ENCODE results near the gene PHACTR2.

PHACTR2 gene

DNA sequence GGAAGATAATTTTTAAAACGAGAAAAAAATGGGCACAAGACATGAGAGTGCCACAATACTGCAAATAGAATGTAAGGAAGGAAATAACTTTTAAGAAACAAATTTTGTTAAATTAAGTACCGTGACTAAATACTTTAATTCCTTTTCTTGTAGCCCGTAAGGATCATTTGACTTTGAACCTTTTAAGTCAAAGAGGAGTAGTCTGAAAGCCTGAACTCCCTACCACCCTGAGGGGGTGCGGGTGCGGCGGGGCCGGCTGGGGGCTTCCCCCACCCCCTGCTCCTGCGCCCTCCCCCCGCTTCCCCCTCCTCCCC lies 231 bp upstream of the PHACTR2 start:
- no peak for DNase-seq (ENCODE audit: low read depth)
- H3K4me3 ChIP-seq (ENCODE audit: low read length), result peak overlapping the region; percentile 88
- no peak for TF ChIP-seq CTCF (conservative IDR thresholded peaks at IDR 0.05; ENCODE audit: low read depth, low read length)

DNA sequence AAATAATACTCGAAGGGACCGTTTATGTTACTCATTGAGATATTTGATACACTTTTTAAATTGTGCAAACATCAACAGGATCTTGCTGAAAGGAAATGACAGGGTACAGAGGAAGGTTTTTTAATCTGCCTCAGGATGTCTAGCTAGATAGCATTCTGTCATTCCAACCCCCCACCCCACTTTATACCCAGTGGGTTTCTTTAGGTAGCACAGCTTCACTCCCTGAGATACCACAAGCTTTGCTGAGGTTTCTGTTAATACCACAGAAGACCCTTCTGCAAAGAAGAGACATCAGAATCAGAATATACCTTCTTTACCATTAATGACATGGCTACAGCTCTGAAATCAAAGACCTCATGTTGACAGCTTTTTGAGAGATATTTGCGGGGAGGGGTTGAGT lies 1.3 kb downstream of the PHACTR2 start:
- no peak for DNase-seq (ENCODE audit: low read depth)

GRCh38 chr6:143680141-143680540 lies 2.4 kb downstream of the PHACTR2 start:
- DNase-seq (ENCODE audit: low read depth), result no peak

More for the DNA sequence above, 1.3 kb downstream of the PHACTR2 start:
- no peak for TF ChIP-seq CTCF (conservative IDR thresholded peaks at IDR 0.05; ENCODE audit: low read depth, low read length)
- H3K4me3 ChIP-seq (ENCODE audit: low read length), result peak overlapping the region; percentile 88

GRCh38 chr6:143682805-143683204 lies 5.0 kb downstream of the PHACTR2 start:
- no peak overlapping the region for H3K4me3 ChIP-seq (ENCODE audit: low read length)
- no peak for DNase-seq (ENCODE audit: low read depth)
- TF ChIP-seq CTCF (conservative IDR thresholded peaks at IDR 0.05; ENCODE audit: low read depth, low read length), result no peak

More at GRCh38 chr6:143680141-143680540, 2.4 kb downstream of the PHACTR2 start:
- H3K4me3 ChIP-seq (ENCODE audit: low read length), result peak overlapping the region; percentile 88
- TF ChIP-seq CTCF (conservative IDR thresholded peaks at IDR 0.05; ENCODE audit: low read depth, low read length), result no peak

DNA sequence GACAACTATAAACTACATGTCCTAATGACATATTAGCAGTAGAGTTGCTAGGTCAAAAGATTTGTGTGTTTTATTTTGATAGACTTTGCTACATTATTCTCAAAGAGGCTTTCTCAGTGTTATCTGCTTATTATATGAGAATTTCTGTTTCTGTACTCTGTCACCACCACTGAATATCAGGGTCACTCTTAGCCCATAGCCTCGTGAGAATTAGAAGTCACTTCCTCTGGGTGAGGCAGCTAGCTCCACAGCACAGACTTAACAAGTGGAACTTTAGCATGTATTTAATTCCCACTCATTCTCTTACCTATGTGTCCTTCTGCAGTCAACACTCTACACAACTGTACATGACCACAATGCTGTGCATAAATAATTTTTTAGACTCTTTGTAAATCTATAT lies 6.7 kb downstream of the PHACTR2 start:
- no peak for TF ChIP-seq CTCF (conservative IDR thresholded peaks at IDR 0.05; ENCODE audit: low read depth, low read length)
- no peak for DNase-seq (ENCODE audit: low read depth)
- H3K4me3 ChIP-seq (ENCODE audit: low read length), result no peak overlapping the region

DNA sequence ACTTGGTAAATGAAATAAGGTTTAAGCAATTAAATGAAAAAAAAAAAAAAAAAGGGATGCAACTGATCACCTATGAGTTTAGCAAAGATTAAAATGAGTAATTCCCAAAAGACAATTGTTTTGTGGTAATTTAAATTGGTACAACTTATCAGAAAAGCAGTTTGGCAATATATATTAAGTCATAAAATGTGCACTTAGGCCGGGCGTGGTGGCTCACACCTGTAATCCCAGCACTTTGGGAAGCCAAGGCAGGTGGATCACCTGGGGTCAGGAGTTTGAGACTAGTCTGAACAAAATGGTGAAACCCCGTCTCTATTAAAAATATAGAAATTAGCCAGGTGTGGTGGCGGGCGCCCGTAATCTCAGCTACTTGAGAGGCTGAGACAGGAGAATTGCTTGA lies 7.9 kb downstream of the PHACTR2 start:
- TF ChIP-seq CTCF (conservative IDR thresholded peaks at IDR 0.05; ENCODE audit: low read depth, low read length), result no peak
- DNase-seq (ENCODE audit: low read depth), result no peak
- H3K4me3 ChIP-seq (ENCODE audit: low read length), result no peak overlapping the region

GRCh38 chr6:143687591-143687990 lies 9.8 kb downstream of the PHACTR2 start:
- TF ChIP-seq CTCF (conservative IDR thresholded peaks at IDR 0.05; ENCODE audit: low read depth, low read length), result no peak
- peak overlapping the region; percentile 6 for H3K4me3 ChIP-seq (ENCODE audit: low read length)
- DNase-seq (ENCODE audit: low read depth), result no peak
